Loucy (cell line): ENCODE data around the gene HABP2.

Source experiments
- EZH2phosphoT487 ChIP-seq: fragments of 200-600 bp; IDR thresholded peaks from 2 replicates; pipeline ENCODE4 v1.6.1; 2018; ENCODE audit warnings: antibody characterized with exemption, mild to moderate bottlenecking, moderate library complexity, borderline replicate concordance
- TF ChIP-seq, protein P1 (sequence below): fragments of 200-600 bp; sonication (generic); conservative IDR thresholded peaks from 2 replicates; pipeline ENCODE4 v1.5.1; 2014; ENCODE audit warnings: mild to moderate bottlenecking, antibody characterized with exemption, low read length

DNA sequence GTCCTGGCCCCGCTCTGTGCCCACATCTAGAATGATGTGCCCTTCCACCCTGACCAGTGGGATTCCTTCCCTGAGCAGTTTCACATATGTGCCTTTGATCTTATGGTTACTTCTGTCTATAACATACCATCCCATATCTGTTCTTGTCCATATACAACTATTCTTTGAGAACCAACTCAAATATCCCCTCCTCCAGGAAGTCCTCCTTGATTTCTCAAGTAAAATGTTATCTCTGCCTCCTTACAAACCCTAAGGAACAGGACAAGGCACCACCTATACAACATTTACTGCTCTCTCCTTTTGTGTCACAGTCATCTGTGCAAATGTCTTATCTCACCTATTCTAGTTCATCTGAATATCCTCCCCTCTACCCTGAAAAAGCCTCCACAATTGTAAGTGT lies 28.2 kb downstream of the HABP2 start:
- TF ChIP-seq, protein P1, sequence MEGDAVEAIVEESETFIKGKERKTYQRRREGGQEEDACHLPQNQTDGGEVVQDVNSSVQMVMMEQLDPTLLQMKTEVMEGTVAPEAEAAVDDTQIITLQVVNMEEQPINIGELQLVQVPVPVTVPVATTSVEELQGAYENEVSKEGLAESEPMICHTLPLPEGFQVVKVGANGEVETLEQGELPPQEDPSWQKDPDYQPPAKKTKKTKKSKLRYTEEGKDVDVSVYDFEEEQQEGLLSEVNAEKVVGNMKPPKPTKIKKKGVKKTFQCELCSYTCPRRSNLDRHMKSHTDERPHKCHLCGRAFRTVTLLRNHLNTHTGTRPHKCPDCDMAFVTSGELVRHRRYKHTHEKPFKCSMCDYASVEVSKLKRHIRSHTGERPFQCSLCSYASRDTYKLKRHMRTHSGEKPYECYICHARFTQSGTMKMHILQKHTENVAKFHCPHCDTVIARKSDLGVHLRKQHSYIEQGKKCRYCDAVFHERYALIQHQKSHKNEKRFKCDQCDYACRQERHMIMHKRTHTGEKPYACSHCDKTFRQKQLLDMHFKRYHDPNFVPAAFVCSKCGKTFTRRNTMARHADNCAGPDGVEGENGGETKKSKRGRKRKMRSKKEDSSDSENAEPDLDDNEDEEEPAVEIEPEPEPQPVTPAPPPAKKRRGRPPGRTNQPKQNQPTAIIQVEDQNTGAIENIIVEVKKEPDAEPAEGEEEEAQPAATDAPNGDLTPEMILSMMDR: no peak
- TF ChIP-seq EZH2phosphoT487: no peak
